ENCODE data around the gene CPNE1. TPM values are rescaled to one million over a fixed set of nuclear protein-coding genes. Genes with fewer than 3 reads are reported as not detected.
"Not testable (repeated sequence)": the region's sequence is repeated elsewhere in the genome, so short reads cannot be mapped to it uniquely, and the experiment has no call there.

CPNE1 gene
- total RNA-seq, result 100 to 1,000 TPM; 271 to 272 TPM

GRCh38 chr20:35664466-35665206 lies at the start of gene CPNE1, which contains the start of gene RBM12:
CPNE1 (minus strand) TSS chr20:35664900; CDS start chr20:35632923, 31,977 bp downstream.
RBM12 (minus strand) TSS chr20:35664900; CDS start chr20:35655322, 9,578 bp downstream.
- CTCF ChIA-PET, result interaction anchor here (1.1 to 5.3 kb wide), 9 partner anchors 11 to 289 kb away, joined by 3 to 19 read pairs (median 4); partner anchors contain the start of genes NFS1, ROMO1 and SCAND1
- Mint-ChIP-seq H3K4me1 (ENCODE audit: low read depth) (peaks cover 38% of the 10 kb centered on the region), H3K4me3 (peak within 1 kb of the TSS; percentile 96), H3K27me3 (ENCODE audit: low read depth) (no peaks in the 10 kb centered on the region), H3K36me3 (ENCODE audit: low read depth) (peaks cover 47% of the 10 kb centered on the region), H3K9me3 (ENCODE audit: insufficient read depth) (no peaks in the 10 kb centered on the region), H3K27ac (peak within 1 kb of the TSS; percentile 99)
- POLR2A ChIA-PET, result interaction anchor here (0.6 to 4.6 kb wide), 21 partner anchors 9 to 289 kb away, joined by 3 to 72 read pairs (median 5); partner anchors contain the start of genes CEP250, NFS1, RBM39 and ROMO1
- DNase-seq (peak; percentile 96), ATAC-seq (peak; percentile 80)

GRCh38 chr20:35714127-35714526 lies 49.4 kb upstream of the CPNE1 start:
- no peak overlapping the region for H3K4me3 Mint-ChIP-seq
- no peaks in the 10 kb centered on the region for H3K9me3 Mint-ChIP-seq (ENCODE audit: insufficient read depth)
- no peak overlapping the region for H3K27ac Mint-ChIP-seq
- no peaks in the 10 kb centered on the region for H3K27me3 Mint-ChIP-seq (ENCODE audit: low read depth)
- CTCF ChIA-PET, result interaction anchor here (0.8 kb wide), 1 partner anchor 16 kb away, joined by 4 read pairs; no protein-coding TSS in a partner anchor
- no peak for ATAC-seq
- POLR2A ChIA-PET, result interaction anchor here (0.6 to 1.1 kb wide), 4 partner anchors 11 to 37 kb away, joined by 3 to 5 read pairs (median 3); partner anchors contain the start of genes NFS1 and ROMO1
- DNase-seq, result no peak
- H3K4me1 Mint-ChIP-seq (ENCODE audit: low read depth), result peaks cover 48% of the 10 kb centered on the region
- H3K36me3 Mint-ChIP-seq (ENCODE audit: low read depth), result peaks cover 71% of the 10 kb centered on the region

GRCh38 chr20:35713120-35713519 lies 48.4 kb upstream of the CPNE1 start:
- CTCF ChIA-PET; ATAC-seq; H3K4me3 Mint-ChIP-seq; H3K9me3 Mint-ChIP-seq (ENCODE audit: insufficient read depth); DNase-seq; H3K27me3 Mint-ChIP-seq (ENCODE audit: low read depth): not testable (repeated sequence)
- H3K36me3 Mint-ChIP-seq (ENCODE audit: low read depth), result peaks cover 71% of the 10 kb centered on the region
- POLR2A ChIA-PET, result interaction anchor here (1.1 to 1.3 kb wide), 2 partner anchors 10 to 29 kb away, joined by 4 read pairs; partner anchors contain the start of gene RBM39
- peak overlapping the region; percentile 68 for H3K27ac Mint-ChIP-seq
- peaks cover 49% of the 10 kb centered on the region for H3K4me1 Mint-ChIP-seq (ENCODE audit: low read depth)

- DNase-seq (no peak), ATAC-seq (no peak)
- Mint-ChIP-seq H3K36me3 (ENCODE audit: low read depth) (peaks cover 69% of the 10 kb centered on the region), H3K4me3 (peak overlapping the region; percentile 53), H3K4me1 (ENCODE audit: low read depth) (peaks cover 49% of the 10 kb centered on the region), H3K27ac (peak overlapping the region; percentile 81), H3K9me3 (ENCODE audit: insufficient read depth) (no peaks in the 10 kb centered on the region), H3K27me3 (ENCODE audit: low read depth) (no peaks in the 10 kb centered on the region)
- ChIA-PET CTCF (interaction anchor here (0.7 to 1.6 kb wide), 6 partner anchors 8 to 96 kb away, joined by 3 to 6 read pairs (median 3); partner anchors contain the start of genes RBM39 and SPAG4), POLR2A (interaction anchor here (0.6 to 2.0 kb wide), 5 partner anchors 9 to 270 kb away, joined by 3 to 9 read pairs (median 5); partner anchors contain the start of gene RBM39)
Measured at GRCh38 chr20:35711588-35712209, 47.0 kb upstream of the CPNE1 start.

GRCh38 chr20:35710884-35711587 lies 46.3 kb upstream of the CPNE1 start:
- peaks cover 67% of the 10 kb centered on the region for H3K36me3 Mint-ChIP-seq (ENCODE audit: low read depth)
- no peak for ATAC-seq
- H3K4me1 Mint-ChIP-seq (ENCODE audit: low read depth), result peaks cover 46% of the 10 kb centered on the region

GRCh38 chr20:35710039-35710438 lies 45.3 kb upstream of the CPNE1 start:
- ATAC-seq, result no peak
- Mint-ChIP-seq H3K27me3 (ENCODE audit: low read depth) (no peaks in the 10 kb centered on the region), H3K9me3 (ENCODE audit: insufficient read depth) (no peaks in the 10 kb centered on the region), H3K36me3 (ENCODE audit: low read depth) (peaks cover 68% of the 10 kb centered on the region), H3K27ac (no peak overlapping the region), H3K4me3 (no peak overlapping the region), H3K4me1 (ENCODE audit: low read depth) (peaks cover 45% of the 10 kb centered on the region)
- no peak for DNase-seq
- CTCF ChIA-PET, result interaction anchor here (0.9 to 1.6 kb wide), 3 partner anchors 30 to 244 kb away, joined by 3 to 6 read pairs (median 3); partner anchors contain the start of gene SCAND1
- POLR2A ChIA-PET, result interaction anchor here (1.3 to 2.0 kb wide), 2 partner anchors 10 to 32 kb away, joined by 8 to 9 read pairs; partner anchors contain the start of gene RBM39

More at GRCh38 chr20:35710884-35711587, 46.3 kb upstream of the CPNE1 start:
- H3K4me3 Mint-ChIP-seq, result peak overlapping the region; percentile 53
- no peak for DNase-seq
- no peaks in the 10 kb centered on the region for H3K27me3 Mint-ChIP-seq (ENCODE audit: low read depth)
- ChIA-PET CTCF (interaction anchor here (0.6 to 1.6 kb wide), 8 partner anchors 9 to 236 kb away, joined by 3 to 6 read pairs (median 3); partner anchors contain the start of genes RBM39 and SPAG4), POLR2A (interaction anchor here (0.6 to 2.0 kb wide), 4 partner anchors 9 to 269 kb away, joined by 3 to 9 read pairs (median 6); no protein-coding TSS in a partner anchor)
- peak overlapping the region; percentile 81 for H3K27ac Mint-ChIP-seq
- no peaks in the 10 kb centered on the region for H3K9me3 Mint-ChIP-seq (ENCODE audit: insufficient read depth)

- Mint-ChIP-seq H3K27ac (peak overlapping the region; percentile 40), H3K4me1 (ENCODE audit: low read depth) (peaks cover 47% of the 10 kb centered on the region), H3K4me3 (no peak overlapping the region), H3K9me3 (ENCODE audit: insufficient read depth) (no peaks in the 10 kb centered on the region), H3K27me3 (ENCODE audit: low read depth) (no peaks in the 10 kb centered on the region), H3K36me3 (ENCODE audit: low read depth) (peaks cover 72% of the 10 kb centered on the region)
- ChIA-PET CTCF (interaction anchor here (0.9 kb wide), 1 partner anchor 245 kb away, joined by 3 read pairs; the partner anchor contains the start of gene SCAND1), POLR2A (interaction anchor here (1.3 kb wide), 1 partner anchor 33 kb away, joined by 8 read pairs; the partner anchor contains the start of gene RBM39)
- no peak for ATAC-seq
- no peak for DNase-seq
Measured at GRCh38 chr20:35709259-35709658, 44.6 kb upstream of the CPNE1 start.

GRCh38 chr20:35708502-35708901 lies 43.8 kb upstream of the CPNE1 start:
- ChIA-PET CTCF (interaction anchor here (1.0 to 1.1 kb wide), 2 partner anchors 107 to 176 kb away, joined by 3 read pairs; no protein-coding TSS in a partner anchor), POLR2A (interaction anchor here (1.1 to 1.7 kb wide), 4 partner anchors 9 to 34 kb away, joined by 3 to 7 read pairs (median 6); partner anchors contain the start of genes NFS1, RBM39 and ROMO1)
- Mint-ChIP-seq H3K27ac (no peak overlapping the region), H3K4me1 (ENCODE audit: low read depth) (peaks cover 45% of the 10 kb centered on the region), H3K9me3 (ENCODE audit: insufficient read depth) (no peaks in the 10 kb centered on the region), H3K27me3 (ENCODE audit: low read depth) (no peaks in the 10 kb centered on the region), H3K4me3 (no peak overlapping the region), H3K36me3 (ENCODE audit: low read depth) (peaks cover 76% of the 10 kb centered on the region)
- ATAC-seq (no peak), DNase-seq (no peak)

- POLR2A ChIA-PET, result interaction anchor here (1.1 to 1.7 kb wide), 3 partner anchors 12 to 88 kb away, joined by 3 to 7 read pairs (median 4); partner anchors contain the start of gene RBM39
- not testable (repeated sequence) for H3K4me3 Mint-ChIP-seq; H3K27me3 Mint-ChIP-seq (ENCODE audit: low read depth); H3K27ac Mint-ChIP-seq; H3K9me3 Mint-ChIP-seq (ENCODE audit: insufficient read depth); ATAC-seq; DNase-seq
- CTCF ChIA-PET, result interaction anchor here (1.4 kb wide), 1 partner anchor 33 kb away, joined by 3 read pairs; no protein-coding TSS in a partner anchor
- Mint-ChIP-seq H3K36me3 (ENCODE audit: low read depth) (peaks cover 80% of the 10 kb centered on the region), H3K4me1 (ENCODE audit: low read depth) (peaks cover 41% of the 10 kb centered on the region)
Measured at GRCh38 chr20:35706591-35707529, 42.2 kb upstream of the CPNE1 start.

- H3K36me3 Mint-ChIP-seq (ENCODE audit: low read depth), result peaks cover 76% of the 10 kb centered on the region
- not testable (repeated sequence) for H3K27ac Mint-ChIP-seq
Measured at GRCh38 chr20:35705894-35706293, 41.2 kb upstream of the CPNE1 start.

More at GRCh38 chr20:35705894-35706293, 41.2 kb upstream of the CPNE1 start:
- ChIA-PET CTCF (interaction anchor here (1.4 kb wide), 1 partner anchor 34 kb away, joined by 3 read pairs; no protein-coding TSS in a partner anchor), POLR2A (interaction anchor here (1.1 to 1.2 kb wide), 2 partner anchors 13 to 36 kb away, joined by 4 read pairs; partner anchors contain the start of gene RBM39)
- not testable (repeated sequence) for ATAC-seq; DNase-seq; H3K4me3 Mint-ChIP-seq; H3K27me3 Mint-ChIP-seq (ENCODE audit: low read depth); H3K9me3 Mint-ChIP-seq (ENCODE audit: insufficient read depth)
- H3K4me1 Mint-ChIP-seq (ENCODE audit: low read depth), result peaks cover 35% of the 10 kb centered on the region

Data from activated CD8-positive, alpha-beta T cell treated with anti-CD3 and anti-CD28 coated beads, Interleukin-2, amount 10 ng/mL, durations not matched to agents 7 days and 5 days (primary cell).